ENCODE measurements around the gene PHACTR1.

- TF ChIP-seq EZH2 (IDR thresholded peaks at IDR 0.05) (no peak), FOXP2 (optimal IDR thresholded peaks at IDR 0.05; ENCODE audit: control extremely low read depth, extremely low read length, insufficient read depth) (no peak), POLR2AphosphoS5 (IDR thresholded peaks at IDR 0.05; ENCODE audit: borderline replicate concordance, low read depth, low read length) (no peak)
These were observed 583.4 kb downstream of the PHACTR1 start for GRCh38 chr6:13299918-13300317.

All from SK-N-MC (cell line).